Myometrial cell (primary cell): ENCODE results near the gene CPT1A. TPM values are rescaled to one million over a fixed set of nuclear protein-coding genes. Genes with fewer than 3 reads are reported as not detected.

ENCODE experiments used
- total RNA-seq: library from RNA; depleted of rRNA; stranded (reverse); fragments of >200 nt; gene quantifications from 2 replicates; pipeline ENCODE4 v1.2.3, GENCODE V29; 2015

CPT1A gene
- total RNA-seq, result 10.1 and 11.5 TPM in 2 replicates

DNA sequence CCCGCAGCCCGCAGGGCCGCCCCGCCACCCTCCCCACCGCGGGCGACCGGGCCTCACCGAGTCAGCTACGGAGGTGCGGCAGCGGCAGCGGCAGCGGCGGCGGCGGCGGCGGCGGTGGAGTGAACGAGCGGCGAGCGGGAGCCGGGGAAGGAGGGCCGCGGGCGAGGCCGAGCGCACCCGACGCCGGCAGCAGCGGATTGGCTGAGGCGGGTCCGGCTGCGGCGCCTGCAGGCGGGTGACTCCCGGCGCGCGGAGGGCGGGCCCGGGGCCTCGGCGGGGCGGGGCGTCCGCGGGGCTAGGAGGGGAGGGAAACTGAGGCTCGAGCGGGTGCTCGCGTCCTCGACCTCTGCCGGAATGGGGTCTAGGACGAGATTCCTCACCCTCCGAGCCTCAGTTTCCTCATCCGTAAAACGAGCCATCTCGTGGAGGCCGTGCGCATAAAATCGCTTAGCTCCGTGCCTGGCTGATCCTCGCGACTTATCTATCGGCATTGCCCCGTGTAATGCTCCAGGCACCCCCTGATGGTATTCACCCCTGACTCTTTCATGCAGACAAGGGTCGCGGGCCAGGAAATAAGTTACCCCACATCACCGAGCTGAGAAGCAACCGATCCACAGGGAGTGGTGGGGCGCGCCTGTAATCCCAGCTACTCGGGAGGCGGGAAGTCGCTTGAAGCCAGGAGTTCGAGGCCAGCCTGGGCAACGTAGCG is at the start of gene CPT1A:
Gene CPT1A (minus strand): TSS at position 199 of the 709 bp plus-strand sequence. CDS start 26,442 bp downstream, outside the sequence.

DNA sequence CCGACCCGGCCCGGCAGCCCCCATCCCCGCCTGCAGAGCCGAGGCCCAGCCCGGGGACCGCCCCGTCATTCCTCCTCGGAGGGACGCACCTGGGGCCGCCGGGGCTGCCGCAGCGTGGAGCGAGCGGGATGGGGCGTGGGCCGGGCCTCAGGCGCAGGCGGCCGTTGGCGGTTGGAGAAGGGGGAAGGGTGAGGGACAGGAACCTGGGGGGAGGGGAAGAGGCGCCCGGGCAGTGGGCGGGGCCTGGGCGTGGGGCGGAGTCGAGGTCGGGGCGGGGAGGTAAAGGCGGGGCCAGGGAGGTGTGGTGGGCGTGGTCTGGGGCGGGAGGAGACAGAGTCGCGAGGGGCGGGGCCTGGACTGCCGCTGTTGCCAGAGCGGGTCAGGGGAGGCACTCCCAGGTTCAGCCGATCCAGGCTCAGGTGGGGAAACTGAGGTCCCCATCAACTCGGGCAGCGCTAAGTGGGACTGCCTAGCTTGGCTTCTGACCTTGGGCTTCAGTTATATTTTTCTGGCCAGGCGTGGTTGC is 90.3 kb downstream of the CPT1A start, which contains the start of gene TESMIN:
Gene TESMIN (minus strand): TSS at position 190 of the 526 bp plus-strand sequence. CDS start 860 bp downstream, outside the sequence.

Other genes with a start within 250 kb of the CPT1A start
- gene GAL, start 157.4 kb downstream of the CPT1A start, total RNA-seq, result 2.3 and 3.5 TPM in 2 replicates
- gene TESMIN, start 90.4 kb downstream of the CPT1A start, total RNA-seq, result 1.9 and 6.6 TPM in 2 replicates
- gene MRPL21, start 61.9 kb upstream of the CPT1A start, total RNA-seq, result 51.4 and 74.7 TPM in 2 replicates
- gene IGHMBP2, start 62.0 kb upstream of the CPT1A start, total RNA-seq, result 7.8 and 26.6 TPM in 2 replicates
- not detected in 2 replicates for gene MRGPRD, start 139.1 kb upstream of the CPT1A start, total RNA-seq
- gene MRGPRF, start 171.3 kb upstream of the CPT1A start, total RNA-seq, result 34.2 and 39.2 TPM in 2 replicates
- gene TPCN2, start 207.0 kb upstream of the CPT1A start, total RNA-seq, result 6.1 and 8.9 TPM in 2 replicates